Naive thymus-derived CD4-positive, alpha-beta T cell (primary cell): ENCODE measurements around the gene APOBEC3H. TPM values are rescaled to one million over a fixed set of nuclear protein-coding genes. Genes with fewer than 3 reads are reported as not detected.
A peak's percentile ranks its signal among the peaks of the same experiment; 100 is the strongest.

Source experiments
- ATAC-seq: fragments of 150-1000 bp; cut with Tn5 transposase; 2 replicates; pipeline ENCODE4 v1.10.0; 2021; ENCODE audit warnings: mild to moderate bottlenecking, moderate library complexity
- CTCF ChIA-PET: fragments of 350-600 bp; sonication (Branson Sonifier 250); formaldehyde crosslinking; loops from one replicate; lab custom pipeline; 2021; ENCODE audit warnings: antibody characterized with exemption; lab: Charles Lee
- POLR2A ChIA-PET: fragments of 350-600 bp; sonication (Branson Sonifier 250); formaldehyde crosslinking; loops from one replicate; lab custom pipeline; 2021; ENCODE audit warnings: antibody characterized with exemption, inconsistent platforms; lab: Charles Lee
- DNase-seq, 9 donors: peaks; one replicate each; pipeline versions ENCODE4 v3.0.0 to v3.0.0-alpha.2; 2020 to 2022; ENCODE audit warnings: mixed read lengths in 1 of 9
- H3K27ac ChIP-seq: one replicate; pipeline ENCODE4 v1.7.0; 2013; ENCODE audit warnings: mild to moderate bottlenecking, low read depth, low read length, moderate library complexity
- H3K27me3 ChIP-seq, 2 donors: one replicate each; pipeline ENCODE4 v1.7.0; 2013; ENCODE audit warnings: low read length in 2 of 2, mild to moderate bottlenecking in 2 of 2, moderate library complexity in 2 of 2; ENCODE audit not compliant: control insufficient read depth in 2 of 2, insufficient read depth in 2 of 2
- H3K36me3 ChIP-seq, 3 experiments: 1 replicate in 2 of 3; 2 replicates in 1 of 3; pipeline ENCODE4 v1.7.0; 2013; ENCODE audit warnings: low read length in 3 of 3, mild to moderate bottlenecking in 3 of 3, moderate library complexity in 1 of 3; ENCODE audit not compliant: insufficient read depth in 3 of 3, control insufficient read depth in 2 of 3
- H3K4me1 ChIP-seq, 2 donors: one replicate each; pipeline ENCODE4 v1.7.0; 2013; ENCODE audit warnings: low read length in 2 of 2, mild to moderate bottlenecking in 2 of 2, moderate library complexity in 1 of 2; ENCODE audit not compliant: control insufficient read depth in 2 of 2, insufficient read depth in 2 of 2
- H3K4me3 ChIP-seq: 2 replicates; pipeline ENCODE4 v1.7.0; 2013; ENCODE audit warnings: mild to moderate bottlenecking, low read length
- H3K9me3 ChIP-seq, 3 experiments: 1 replicate in 2 of 3; 2 replicates in 1 of 3; pipeline ENCODE4 v1.7.0; 2013; ENCODE audit warnings: low read length in 3 of 3; ENCODE audit not compliant: control insufficient read depth in 2 of 3
- H3K27ac Mint-ChIP-seq, 9 donors: one replicate each; pipeline ENCODE4 v1.8.0; 2020 to 2022; ENCODE audit warnings: mixed read lengths in 9 of 9, mild to moderate bottlenecking in 8 of 9, moderate library complexity in 5 of 9, inconsistent platforms in 2 of 9
- H3K27me3 Mint-ChIP-seq, 5 donors: one replicate each; pipeline ENCODE4 v1.8.0; 2021 to 2022; ENCODE audit warnings: mixed read lengths in 5 of 5, mild to moderate bottlenecking in 1 of 5
- H3K36me3 Mint-ChIP-seq, 5 donors: one replicate each; pipeline ENCODE4 v1.8.0; 2020 to 2022; ENCODE audit warnings: mixed read lengths in 5 of 5, mild to moderate bottlenecking in 3 of 5, inconsistent platforms in 1 of 5
- H3K4me1 Mint-ChIP-seq, 7 donors: one replicate each; pipeline ENCODE4 v1.8.0; 2020 to 2022; ENCODE audit warnings: mixed read lengths in 7 of 7, mild to moderate bottlenecking in 3 of 7, inconsistent platforms in 1 of 7
- H3K4me3 Mint-ChIP-seq, 10 donors: one replicate each; pipeline ENCODE4 v1.8.0; 2020 to 2022; ENCODE audit warnings: mild to moderate bottlenecking in 10 of 10, mixed read lengths in 10 of 10, moderate library complexity in 6 of 10, inconsistent platforms in 2 of 10
- H3K9me3 Mint-ChIP-seq, 11 donors: one replicate each; pipeline ENCODE4 v1.8.0; 2020 to 2022; ENCODE audit warnings: mixed read lengths in 11 of 11, mild to moderate bottlenecking in 4 of 11, inconsistent platforms in 1 of 11, moderate library complexity in 1 of 11
- intact Hi-C, 2 donors: fragments of 100-400 bp; cut with micrococcal nuclease; formaldehyde crosslinking; loops; one replicate each; pipeline ENCODE4 v1.15.1; 2023
- polyA plus RNA-seq, 2 donors: library from polyadenylated mRNA; unstranded; fragments of 300-500 nt; fragmentation: Illumina TruSeq; gene quantifications; one replicate each; pipeline ENCODE4 v1.2.3, GENCODE V29; 2021
- total RNA-seq, 6 experiments: library from RNA in 5 of 6; stranded (reverse) in 5 of 6; gene quantifications; 1 replicate in 5 of 6; 2 replicates in 1 of 6; pipeline ENCODE4 v1.2.3 and lab custom pipeline; 2021 to 2026

APOBEC3H gene
- total and polyA plus RNA-seq, 7 experiments from 2014 or later: 0.29 to 31.3 (median 1.5) TPM; not detected in 3

GRCh38 chr22:39101226-39101625 is 4.2 kb downstream of the APOBEC3H start:
- Histone ChIP-seq H3K36me3 (no peaks in the 10 kb centered on the region), H3K4me3 (no peak overlapping the region), H3K9me3 (no peaks in the 10 kb centered on the region), H3K27ac (no peak overlapping the region), H3K27me3 (no peaks in the 10 kb centered on the region), H3K4me1 (peaks cover 29 to 42% of the 10 kb centered on the region in 2 donors)
- H3K27me3 Mint-ChIP-seq: no peaks in the 10 kb centered on the region
- no peak overlapping the region for H3K4me3 Mint-ChIP-seq
- POLR2A ChIA-PET: interaction anchor here (0.5 to 1.3 kb wide), 2 partner anchors 13 to 16 kb away, joined by 3 to 4 read pairs; no protein-coding TSS in a partner anchor
- H3K36me3 Mint-ChIP-seq: peaks cover 0 to 5% (median 0%) of the 10 kb centered on the region in 5 donors
- no peak for DNase-seq
- no peak for ATAC-seq
- intact Hi-C loops: no loop called here
- CTCF ChIA-PET: interaction anchor here (1.0 kb wide), 1 partner anchor 17 kb away, joined by 3 read pairs; no protein-coding TSS in a partner anchor
- H3K27ac Mint-ChIP-seq: peak overlapping the region in 1 of 9 donors; percentile 66
- H3K9me3 Mint-ChIP-seq: no peaks in the 10 kb centered on the region
- peaks cover 8 to 40% (median 36%) of the 10 kb centered on the region in 7 donors for H3K4me1 Mint-ChIP-seq

GRCh38 chr22:39103431-39103830 is 6.4 kb downstream of the APOBEC3H start:
- Mint-ChIP-seq H3K9me3 (no peaks in the 10 kb centered on the region), H3K36me3 (peaks cover 0 to 2% (median 0%) of the 10 kb centered on the region in 5 donors), H3K27me3 (no peaks in the 10 kb centered on the region), H3K27ac (peak overlapping the region in 1 of 9 donors; percentile 25), H3K4me1 (peaks cover 4 to 22% (median 18%) of the 10 kb centered on the region in 7 donors), H3K4me3 (no peak overlapping the region)
- DNase-seq (no peak), ATAC-seq (no peak)
- Histone ChIP-seq H3K4me1 (peaks cover 12 to 22% of the 10 kb centered on the region in 2 donors), H3K36me3 (no peaks in the 10 kb centered on the region), H3K4me3 (no peak overlapping the region), H3K9me3 (no peaks in the 10 kb centered on the region), H3K27me3 (no peaks in the 10 kb centered on the region), H3K27ac (no peak overlapping the region)
- intact Hi-C loops: no loop called here
- POLR2A ChIA-PET: interaction anchor here (0.7 kb wide), 1 partner anchor 10 kb away, joined by 6 read pairs; no protein-coding TSS in a partner anchor
- CTCF ChIA-PET: interaction anchor here (0.6 kb wide), 1 partner anchor 96 kb away, joined by 3 read pairs; no protein-coding TSS in a partner anchor

GRCh38 chr22:39106326-39106725 is 9.3 kb downstream of the APOBEC3H start:
- CTCF ChIA-PET: no interaction called here

GRCh38 chr22:39108487-39108886 is 11.4 kb downstream of the APOBEC3H start:
- no peak overlapping the region for H3K4me3 Mint-ChIP-seq
- Histone ChIP-seq H3K36me3 (no peaks in the 10 kb centered on the region), H3K9me3 (no peaks in the 10 kb centered on the region), H3K27ac (no peak overlapping the region), H3K4me1 (no peaks in the 10 kb centered on the region), H3K4me3 (no peak overlapping the region), H3K27me3 (no peaks in the 10 kb centered on the region)
- H3K9me3 Mint-ChIP-seq: peaks cover 0 to 1% (median 0%) of the 10 kb centered on the region in 11 donors
- H3K4me1 Mint-ChIP-seq: peaks cover 0 to 7% (median 0%) of the 10 kb centered on the region in 7 donors
- intact Hi-C loops: no loop called here
- CTCF ChIA-PET: no interaction called here
- DNase-seq: no peak
- POLR2A ChIA-PET: interaction anchor here (1.6 kb wide), 1 partner anchor 18 kb away, joined by 4 read pairs; no protein-coding TSS in a partner anchor
- no peak for ATAC-seq
- H3K27ac Mint-ChIP-seq: no peak overlapping the region
- H3K27me3 Mint-ChIP-seq: no peaks in the 10 kb centered on the region
- no peaks in the 10 kb centered on the region for H3K36me3 Mint-ChIP-seq

More at GRCh38 chr22:39106326-39106725, 9.3 kb downstream of the APOBEC3H start:
- Mint-ChIP-seq H3K27me3 (no peaks in the 10 kb centered on the region), H3K4me1 (peaks cover 0 to 5% (median 0%) of the 10 kb centered on the region in 7 donors), H3K36me3 (peaks cover 0 to 2% (median 0%) of the 10 kb centered on the region in 5 donors), H3K27ac (no peak overlapping the region), H3K4me3 (no peak overlapping the region), H3K9me3 (peaks cover 0 to 1% (median 0%) of the 10 kb centered on the region in 11 donors)
- Histone ChIP-seq H3K4me1 (no peaks in the 10 kb centered on the region), H3K9me3 (no peaks in the 10 kb centered on the region), H3K36me3 (no peaks in the 10 kb centered on the region), H3K27ac (no peak overlapping the region), H3K4me3 (no peak overlapping the region), H3K27me3 (no peaks in the 10 kb centered on the region)
- ATAC-seq (no peak), DNase-seq (no peak)
- POLR2A ChIA-PET: interaction anchor here (0.6 kb wide), 1 partner anchor 148 kb away, joined by 3 read pairs; no protein-coding TSS in a partner anchor
- intact Hi-C loops: no loop called here

- peaks cover 0 to 2% (median 0%) of the 10 kb centered on the region in 5 donors for H3K36me3 Mint-ChIP-seq
- peaks cover 0 to 12% (median 0%) of the 10 kb centered on the region in 7 donors for H3K4me1 Mint-ChIP-seq
- H3K4me3 Mint-ChIP-seq: no peak overlapping the region
- no peaks in the 10 kb centered on the region for H3K27me3 ChIP-seq
- H3K4me1 ChIP-seq: no peaks in the 10 kb centered on the region
- CTCF ChIA-PET: no interaction called here
- intact Hi-C loops: no loop called here
- no peaks in the 10 kb centered on the region for H3K36me3 ChIP-seq
- no peak overlapping the region for H3K4me3 ChIP-seq
- no peak overlapping the region for H3K27ac ChIP-seq
- H3K9me3 ChIP-seq: no peaks in the 10 kb centered on the region
- ATAC-seq (no peak), DNase-seq (no peak)
- no peaks in the 10 kb centered on the region for H3K27me3 Mint-ChIP-seq
- POLR2A ChIA-PET: interaction anchor here (1.6 kb wide), 1 partner anchor 19 kb away, joined by 4 read pairs; no protein-coding TSS in a partner anchor
- no peak overlapping the region for H3K27ac Mint-ChIP-seq
- peaks cover 0 to 1% (median 0%) of the 10 kb centered on the region in 11 donors for H3K9me3 Mint-ChIP-seq
These were observed 12.3 kb downstream of the APOBEC3H start for GRCh38 chr22:39109361-39109760.

GRCh38 chr22:39110631-39111561 is 13.9 kb downstream of the APOBEC3H start:
- CTCF ChIA-PET: interaction anchor here (1.7 kb wide), 1 partner anchor 108 kb away, joined by 8 read pairs; no protein-coding TSS in a partner anchor
- H3K27ac Mint-ChIP-seq: peak overlapping the region in 1 of 9 donors; percentile 17

More at GRCh38 chr22:39110631-39111561, 13.9 kb downstream of the APOBEC3H start:
- H3K4me1 Mint-ChIP-seq: peaks cover 0 to 22% (median 0%) of the 10 kb centered on the region in 7 donors
- DNase-seq: no peak
- Histone ChIP-seq H3K36me3 (no peaks in the 10 kb centered on the region), H3K27me3 (no peaks in the 10 kb centered on the region), H3K4me1 (peaks cover 0 to 5% of the 10 kb centered on the region in 2 donors), H3K9me3 (no peaks in the 10 kb centered on the region), H3K4me3 (no peak overlapping the region), H3K27ac (no peak overlapping the region)
- intact Hi-C loops: no loop called here
- no peaks in the 10 kb centered on the region for H3K27me3 Mint-ChIP-seq
- peaks cover 0 to 1% (median 0%) of the 10 kb centered on the region in 11 donors for H3K9me3 Mint-ChIP-seq
- peaks cover 0 to 2% (median 0%) of the 10 kb centered on the region in 5 donors for H3K36me3 Mint-ChIP-seq
- H3K4me3 Mint-ChIP-seq: no peak overlapping the region
- no peak for ATAC-seq
- POLR2A ChIA-PET: interaction anchor here (1.4 kb wide), 1 partner anchor 16 kb away, joined by 3 read pairs; no protein-coding TSS in a partner anchor
